CD14-positive monocyte (primary cell): ENCODE data around the gene RAE1. TPM values are rescaled to one million over a fixed set of nuclear protein-coding genes. Genes with fewer than 3 reads are reported as not detected.

Experiments used
- DNase-seq, 3 donors: peaks; one replicate each; pipeline ENCODE4 v3.0.0-alpha.2; 2011 to 2022
- H2AFZ ChIP-seq: 2 replicates; pipeline ENCODE4 v1.6.0; 2012; ENCODE audit warnings: mild to moderate bottlenecking, low read depth, low read length, inconsistent platforms; ENCODE audit not compliant: insufficient read depth, poor library complexity, severe bottlenecking
- H3K27ac ChIP-seq, 2 donors: 1 replicate in 1 of 2; 2 replicates in 1 of 2; pipeline ENCODE4 v1.5.1; 2012 to 2013; ENCODE audit warnings: low read length in 2 of 2, control low read depth in 1 of 2, inconsistent platforms in 1 of 2, low read depth in 1 of 2, mild to moderate bottlenecking in 1 of 2
- H3K27me3 ChIP-seq, 2 donors: one replicate each; pipeline versions ENCODE4 v1.6.0 to v1.6.1; 2011 to 2013; ENCODE audit warnings: low read length in 2 of 2; ENCODE audit not compliant: control insufficient read depth in 2 of 2, insufficient read depth in 2 of 2
- H3K36me3 ChIP-seq, 2 donors: replicated peaks in 1 of 2; 1 replicate in 1 of 2; 2 replicates in 1 of 2; pipeline versions ENCODE4 v1.5.1 to v1.6.1; 2012 to 2013; ENCODE audit warnings: low read length in 2 of 2, control low read depth in 1 of 2, inconsistent platforms in 1 of 2, mild to moderate bottlenecking in 1 of 2; ENCODE audit not compliant: insufficient read depth in 2 of 2, control insufficient read depth in 1 of 2
- H3K4me1 ChIP-seq, 2 donors: 1 replicate in 1 of 2; 2 replicates in 1 of 2; pipeline versions ENCODE4 v1.5.1 to v1.6.1; 2012 to 2013; ENCODE audit warnings: low read length in 2 of 2, control low read depth in 1 of 2, inconsistent platforms in 1 of 2, mild to moderate bottlenecking in 1 of 2, moderate library complexity in 1 of 2; ENCODE audit not compliant: insufficient read depth in 2 of 2, control insufficient read depth in 1 of 2
- H3K4me2 ChIP-seq: replicated peaks from 2 replicates; pipeline ENCODE3; 2012; ENCODE audit warnings: low read length, moderate library complexity, mild to moderate bottlenecking; ENCODE audit not compliant: poor library complexity, severe bottlenecking; ENCODE audit errors: extremely low read depth
- H3K4me3 ChIP-seq, 3 experiments: fragments of 200-600 bp in 1 of 3; sonication (generic) in 1 of 3; replicated peaks in 1 of 3; 1 replicate in 2 of 3; 2 replicates in 1 of 3; pipeline ENCODE4 v1.5.1; 2011 to 2013; ENCODE audit warnings: low read length in 3 of 3, mild to moderate bottlenecking in 3 of 3, control low read depth in 2 of 3, low read depth in 2 of 3, inconsistent platforms in 1 of 3, moderate library complexity in 1 of 3
- H3K79me2 ChIP-seq: 2 replicates; pipeline ENCODE4 v1.6.0; 2012; ENCODE audit warnings: mild to moderate bottlenecking, control low read depth, inconsistent platforms, low read length, moderate library complexity; ENCODE audit not compliant: insufficient read depth
- H3K9ac ChIP-seq: 2 replicates; pipeline ENCODE4 v1.6.0; 2017; ENCODE audit warnings: low read length, mild to moderate bottlenecking; ENCODE audit not compliant: insufficient read depth, poor library complexity, severe bottlenecking
- H3K9me3 ChIP-seq, 2 donors: replicated peaks in 1 of 2; 1 replicate in 1 of 2; 2 replicates in 1 of 2; pipeline versions ENCODE4 v1.5.1 to v1.6.1; 2012 to 2013; ENCODE audit warnings: low read length in 2 of 2, control low read depth in 1 of 2; ENCODE audit not compliant: control insufficient read depth in 1 of 2, insufficient read depth in 1 of 2
- H4K20me1 ChIP-seq: 2 replicates; pipeline ENCODE4 v1.6.0; 2012; ENCODE audit warnings: mild to moderate bottlenecking, low read length, control low read depth, moderate library complexity; ENCODE audit not compliant: insufficient read depth
- H3K27ac Mint-ChIP-seq, 7 donors: one replicate each; pipeline ENCODE4 v1.8.0; 2020; ENCODE audit warnings: mild to moderate bottlenecking in 7 of 7, mixed read lengths in 7 of 7, moderate library complexity in 6 of 7, inconsistent platforms in 2 of 7
- H3K27me3 Mint-ChIP-seq, 3 donors: one replicate each; pipeline ENCODE4 v1.8.0; 2021 to 2022; ENCODE audit warnings: low read depth in 3 of 3, mild to moderate bottlenecking in 3 of 3, mixed read lengths in 3 of 3, moderate library complexity in 3 of 3, inconsistent platforms in 1 of 3
- H3K36me3 Mint-ChIP-seq, 2 donors: one replicate each; pipeline ENCODE4 v1.8.0; 2020; ENCODE audit warnings: mixed read lengths in 2 of 2, inconsistent platforms in 1 of 2, mild to moderate bottlenecking in 1 of 2
- H3K4me1 Mint-ChIP-seq: one replicate; pipeline ENCODE4 v1.8.0; 2020; ENCODE audit warnings: mild to moderate bottlenecking, mixed read lengths
- H3K4me3 Mint-ChIP-seq, 2 donors: one replicate each; pipeline ENCODE4 v1.8.0; 2020; ENCODE audit warnings: mild to moderate bottlenecking in 2 of 2, mixed read lengths in 2 of 2, moderate library complexity in 1 of 2
- H3K9me3 Mint-ChIP-seq, 7 donors: one replicate each; pipeline ENCODE4 v1.8.0; 2020 to 2022; ENCODE audit warnings: mixed read lengths in 7 of 7, mild to moderate bottlenecking in 6 of 7, moderate library complexity in 6 of 7, inconsistent platforms in 2 of 7
- WGBS: methylation state at CpG from one replicate; pipeline ENCODE4 v1.1.5; 2013; ENCODE audit warnings: missing lambda C conversion rate; ENCODE audit not compliant: insufficient coverage; 5-methylcytosine and 5-hydroxymethylcytosine counted together
- intact Hi-C, 2 donors: fragments of 100-400 bp; cut with micrococcal nuclease; formaldehyde crosslinking; loops; one replicate each; pipeline versions ENCODE4 v1.15.0 to v1.15.1; 2023
- polyA plus RNA-seq, 3 donors: library from polyadenylated mRNA; depleted of rRNA in 1 of 3; unstranded in 2 of 3; stranded (reverse) in 1 of 3; fragments of 300-500 nt in 2 of 3; fragments of >200 nt in 1 of 3; fragmentation: Illumina TruSeq in 2 of 3; gene quantifications; 1 replicate in 2 of 3; 2 replicates in 1 of 3; pipeline ENCODE4 v1.2.3, GENCODE V29; 2012 to 2021
- TF ChIP-seq, protein P1 (sequence below): fragments of 200-600 bp; IDR thresholded peaks from one replicate; pipeline ENCODE4 v1.8.0; 2022; ENCODE audit warnings: antibody characterized with exemption, mild to moderate bottlenecking

RAE1 gene
- polyA plus RNA-seq, 3 donors, result 15.8 to 27.5 (median 21.7) TPM

DNA sequence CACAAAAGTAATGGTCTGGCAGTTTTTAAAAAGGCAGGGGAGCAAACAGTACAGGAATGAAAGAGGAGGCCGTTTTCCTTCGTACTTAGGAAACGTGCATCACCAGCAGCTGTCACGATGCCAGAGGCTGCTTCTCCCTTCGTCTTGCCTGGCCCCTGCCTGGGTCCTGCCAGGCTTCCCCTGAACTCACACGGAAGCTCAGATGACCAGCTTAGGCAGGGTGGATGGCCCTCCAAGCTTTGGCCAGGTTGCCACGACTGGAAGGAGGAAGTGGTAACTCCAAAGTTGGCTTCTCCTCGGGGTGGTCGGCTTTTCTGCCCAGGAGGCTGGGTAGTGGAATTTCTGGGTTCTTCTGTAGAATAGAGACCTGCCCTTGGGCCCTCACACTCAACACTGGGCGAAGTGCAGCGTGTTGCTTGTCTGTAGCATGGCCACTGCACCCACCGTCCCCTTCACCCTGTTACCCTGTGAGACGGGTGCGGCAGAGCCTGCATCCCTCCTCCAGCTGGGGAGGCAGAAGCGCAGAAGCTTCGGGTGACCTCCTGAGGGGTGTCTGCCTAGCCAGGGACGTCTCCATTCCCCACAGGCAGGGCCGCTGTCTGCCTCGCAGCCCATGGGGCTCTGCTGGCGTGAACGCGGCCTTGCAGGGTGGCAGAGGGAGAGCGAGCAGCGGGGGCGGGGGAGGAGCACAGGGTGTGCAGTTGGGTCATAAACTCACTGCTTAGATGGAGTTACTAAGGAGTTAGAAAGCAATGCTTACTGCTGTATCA is 21.7 kb downstream of the RAE1 start:
- Histone ChIP-seq H3K4me3 (no peak overlapping the region), H2AFZ (no peak overlapping the region), H3K27me3 (no peaks in the 10 kb centered on the region), H3K9me3 (no peaks in the 10 kb centered on the region), H3K9ac (no peak overlapping the region), H4K20me1 (peaks cover 22% of the 10 kb centered on the region), H3K79me2 (peaks cover 25% of the 10 kb centered on the region), H3K27ac (no peak overlapping the region), H3K4me1 (peaks cover 32 to 40% of the 10 kb centered on the region in 2 donors), H3K36me3 (peaks cover 68 to 86% of the 10 kb centered on the region in 2 donors), H3K4me2 (no peak overlapping the region)
- 91% methylated on average over 20 of the region's 25 CpGs for WGBS
- Mint-ChIP-seq H3K4me3 (no peak overlapping the region), H3K27ac (peak overlapping the region in 3 of 7 donors; percentile 3 to 50 (median 44)), H3K36me3 (peaks cover 83 to 92% of the 10 kb centered on the region in 2 donors), H3K9me3 (peaks cover 0 to 2% (median 0%) of the 10 kb centered on the region in 7 donors), H3K27me3 (peaks cover 0 to 6% (median 0%) of the 10 kb centered on the region in 3 donors), H3K4me1 (peaks cover 48% of the 10 kb centered on the region)
- intact Hi-C loops, result loop anchor here in 1 of 2 donors (10.0 kb wide), 2 partner anchors 252 to 342 kb away; partner anchors contain the start of genes PMEPA1 and ZBP1
- DNase-seq, result no peak
- TF ChIP-seq, protein P1, sequence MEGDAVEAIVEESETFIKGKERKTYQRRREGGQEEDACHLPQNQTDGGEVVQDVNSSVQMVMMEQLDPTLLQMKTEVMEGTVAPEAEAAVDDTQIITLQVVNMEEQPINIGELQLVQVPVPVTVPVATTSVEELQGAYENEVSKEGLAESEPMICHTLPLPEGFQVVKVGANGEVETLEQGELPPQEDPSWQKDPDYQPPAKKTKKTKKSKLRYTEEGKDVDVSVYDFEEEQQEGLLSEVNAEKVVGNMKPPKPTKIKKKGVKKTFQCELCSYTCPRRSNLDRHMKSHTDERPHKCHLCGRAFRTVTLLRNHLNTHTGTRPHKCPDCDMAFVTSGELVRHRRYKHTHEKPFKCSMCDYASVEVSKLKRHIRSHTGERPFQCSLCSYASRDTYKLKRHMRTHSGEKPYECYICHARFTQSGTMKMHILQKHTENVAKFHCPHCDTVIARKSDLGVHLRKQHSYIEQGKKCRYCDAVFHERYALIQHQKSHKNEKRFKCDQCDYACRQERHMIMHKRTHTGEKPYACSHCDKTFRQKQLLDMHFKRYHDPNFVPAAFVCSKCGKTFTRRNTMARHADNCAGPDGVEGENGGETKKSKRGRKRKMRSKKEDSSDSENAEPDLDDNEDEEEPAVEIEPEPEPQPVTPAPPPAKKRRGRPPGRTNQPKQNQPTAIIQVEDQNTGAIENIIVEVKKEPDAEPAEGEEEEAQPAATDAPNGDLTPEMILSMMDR, result no peak

GRCh38 chr20:57374343-57374930 is 23.4 kb downstream of the RAE1 start:
- Histone ChIP-seq H3K9ac (peak overlapping the region; percentile 57), H3K4me1 (peaks cover 29 to 39% of the 10 kb centered on the region in 2 donors), H3K79me2 (peaks cover 34% of the 10 kb centered on the region), H3K27me3 (no peaks in the 10 kb centered on the region), H3K27ac (peak overlapping the region; percentile 71 to 87), H4K20me1 (peaks cover 37% of the 10 kb centered on the region), H3K9me3 (no peaks in the 10 kb centered on the region), H3K4me2 (peak overlapping the region; percentile 89), H2AFZ (peak overlapping the region; percentile 45), H3K4me3 (peak overlapping the region in 2 of 3 experiments; percentile 40 to 82), H3K36me3 (peaks cover 63 to 86% of the 10 kb centered on the region in 2 donors)
- DNase-seq, result no peak
- Mint-ChIP-seq H3K27me3 (peaks cover 0 to 6% (median 0%) of the 10 kb centered on the region in 3 donors), H3K4me1 (peaks cover 45% of the 10 kb centered on the region), H3K27ac (peak overlapping the region; percentile 97 to 99 (median 98)), H3K36me3 (peaks cover 85 to 91% of the 10 kb centered on the region in 2 donors), H3K9me3 (no peaks in the 10 kb centered on the region), H3K4me3 (peak overlapping the region; percentile 57 to 88)
- intact Hi-C loops, result loop anchor here in 1 of 2 donors (10.0 kb wide), 2 partner anchors 250 to 340 kb away; partner anchors contain the start of genes PMEPA1 and ZBP1
- TF ChIP-seq, protein P1, result no peak
- 58% methylated on average over 12 of the region's 12 CpGs for whole genome bisulfite sequencing
